ENCODE measurements around the gene SCUBE3.

The SCUBE3 gene

DNA sequence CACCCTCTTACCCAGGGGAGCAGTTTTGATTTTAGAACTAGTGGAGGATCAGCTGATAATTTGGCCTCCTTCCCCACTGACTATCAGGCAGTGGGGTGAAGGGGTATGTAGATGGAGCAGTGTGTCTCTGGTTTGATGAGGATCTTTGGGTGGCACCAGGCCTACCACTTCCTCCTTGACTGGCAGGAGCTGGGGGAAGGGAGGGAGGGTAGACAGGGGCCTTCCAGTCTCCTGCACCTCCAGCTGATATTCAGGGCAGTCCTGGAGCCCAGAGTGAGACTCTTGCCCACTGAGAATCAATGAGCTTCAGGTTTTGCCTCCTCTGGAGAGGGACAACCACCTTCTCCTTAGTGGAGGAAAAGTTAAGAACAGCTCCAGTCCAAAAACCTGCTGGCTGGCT lies 87.1 kb downstream of the SCUBE3 start:
- DNase-seq (ENCODE audit: low read depth): no peak
- no peak overlapping the region for H3K4me3 ChIP-seq (ENCODE audit: low read length)
- TF ChIP-seq, protein P1, sequence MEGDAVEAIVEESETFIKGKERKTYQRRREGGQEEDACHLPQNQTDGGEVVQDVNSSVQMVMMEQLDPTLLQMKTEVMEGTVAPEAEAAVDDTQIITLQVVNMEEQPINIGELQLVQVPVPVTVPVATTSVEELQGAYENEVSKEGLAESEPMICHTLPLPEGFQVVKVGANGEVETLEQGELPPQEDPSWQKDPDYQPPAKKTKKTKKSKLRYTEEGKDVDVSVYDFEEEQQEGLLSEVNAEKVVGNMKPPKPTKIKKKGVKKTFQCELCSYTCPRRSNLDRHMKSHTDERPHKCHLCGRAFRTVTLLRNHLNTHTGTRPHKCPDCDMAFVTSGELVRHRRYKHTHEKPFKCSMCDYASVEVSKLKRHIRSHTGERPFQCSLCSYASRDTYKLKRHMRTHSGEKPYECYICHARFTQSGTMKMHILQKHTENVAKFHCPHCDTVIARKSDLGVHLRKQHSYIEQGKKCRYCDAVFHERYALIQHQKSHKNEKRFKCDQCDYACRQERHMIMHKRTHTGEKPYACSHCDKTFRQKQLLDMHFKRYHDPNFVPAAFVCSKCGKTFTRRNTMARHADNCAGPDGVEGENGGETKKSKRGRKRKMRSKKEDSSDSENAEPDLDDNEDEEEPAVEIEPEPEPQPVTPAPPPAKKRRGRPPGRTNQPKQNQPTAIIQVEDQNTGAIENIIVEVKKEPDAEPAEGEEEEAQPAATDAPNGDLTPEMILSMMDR (IDR thresholded peaks at IDR 0.05; ENCODE audit: insufficient read depth, low read depth, low read length, missing control alignments): no peak
